ENCODE measurements around the gene ASCL1.

DNA sequence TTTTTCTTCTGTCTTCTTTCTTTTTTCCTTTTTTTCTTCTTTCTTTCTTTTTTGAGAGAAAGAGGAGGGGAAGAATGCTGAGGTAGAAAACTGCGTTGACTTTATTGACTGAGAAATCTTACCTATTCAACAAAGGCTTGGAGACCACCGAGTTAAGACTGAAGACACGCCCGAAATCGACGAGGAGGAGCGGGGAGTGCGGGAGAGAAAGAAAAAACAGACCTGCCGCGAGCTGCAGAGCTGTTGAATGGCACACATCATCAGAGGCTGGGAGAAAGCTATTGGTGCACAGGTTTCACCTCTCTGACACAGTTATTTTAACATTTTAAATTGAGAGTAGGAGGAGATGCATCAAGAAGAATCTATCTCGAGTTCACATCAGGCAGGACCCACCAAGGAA is 5.1 kb downstream of the ASCL1 start:
- TF ChIP-seq, protein P1, sequence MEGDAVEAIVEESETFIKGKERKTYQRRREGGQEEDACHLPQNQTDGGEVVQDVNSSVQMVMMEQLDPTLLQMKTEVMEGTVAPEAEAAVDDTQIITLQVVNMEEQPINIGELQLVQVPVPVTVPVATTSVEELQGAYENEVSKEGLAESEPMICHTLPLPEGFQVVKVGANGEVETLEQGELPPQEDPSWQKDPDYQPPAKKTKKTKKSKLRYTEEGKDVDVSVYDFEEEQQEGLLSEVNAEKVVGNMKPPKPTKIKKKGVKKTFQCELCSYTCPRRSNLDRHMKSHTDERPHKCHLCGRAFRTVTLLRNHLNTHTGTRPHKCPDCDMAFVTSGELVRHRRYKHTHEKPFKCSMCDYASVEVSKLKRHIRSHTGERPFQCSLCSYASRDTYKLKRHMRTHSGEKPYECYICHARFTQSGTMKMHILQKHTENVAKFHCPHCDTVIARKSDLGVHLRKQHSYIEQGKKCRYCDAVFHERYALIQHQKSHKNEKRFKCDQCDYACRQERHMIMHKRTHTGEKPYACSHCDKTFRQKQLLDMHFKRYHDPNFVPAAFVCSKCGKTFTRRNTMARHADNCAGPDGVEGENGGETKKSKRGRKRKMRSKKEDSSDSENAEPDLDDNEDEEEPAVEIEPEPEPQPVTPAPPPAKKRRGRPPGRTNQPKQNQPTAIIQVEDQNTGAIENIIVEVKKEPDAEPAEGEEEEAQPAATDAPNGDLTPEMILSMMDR (conservative IDR thresholded peaks at IDR 0.05; ENCODE audit: low read length): no peak
- TF ChIP-seq EZH2phosphoT487 (IDR thresholded peaks at IDR 0.05; ENCODE audit: borderline replicate concordance, low read depth, low read length): no peak

All from OCI-LY7 (cell line).